Fibroblast of mammary gland (primary cell): Measurements from ENCODE around the gene DNAH9.

Source experiments
- DNase-seq: peaks from one replicate; pipeline ENCODE4 v3.0.0-alpha.2; 2010; ENCODE audit warnings: low read depth
- H3K4me3 ChIP-seq: 2 replicates; pipeline ENCODE4 v1.5.1; 2011; ENCODE audit warnings: low read depth, mild to moderate bottlenecking, low read length, moderate library complexity; ENCODE audit not compliant: control insufficient read depth
- TF ChIP-seq, protein P1 (sequence below): conservative IDR thresholded peaks from 2 replicates; pipeline ENCODE4 v1.5.1; 2011; ENCODE audit warnings: low read depth, low read length, inconsistent platforms; ENCODE audit not compliant: control insufficient read depth, insufficient read depth

DNAH9 gene

DNA sequence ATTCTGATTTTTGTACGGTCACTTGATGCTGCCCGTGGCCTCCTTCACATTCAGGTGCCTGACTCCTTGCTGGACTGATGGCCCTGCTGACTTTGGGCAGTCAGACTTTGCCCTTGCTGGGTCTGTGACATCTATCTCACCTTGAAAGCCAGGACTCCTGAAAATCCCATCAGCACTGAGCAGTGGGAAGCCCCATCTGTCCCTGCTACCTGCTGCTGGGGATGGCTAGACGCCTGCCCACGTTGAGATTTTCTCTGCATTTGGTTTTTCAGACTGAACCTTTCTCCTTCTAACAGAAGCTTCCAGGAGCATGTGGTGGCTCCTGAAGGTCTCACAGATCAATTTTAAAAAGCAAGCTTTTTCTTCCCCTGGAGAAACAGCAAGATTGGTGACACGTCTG, 409.2 kb downstream of the DNAH9 start:
- no peak for DNase-seq
- TF ChIP-seq, protein P1, sequence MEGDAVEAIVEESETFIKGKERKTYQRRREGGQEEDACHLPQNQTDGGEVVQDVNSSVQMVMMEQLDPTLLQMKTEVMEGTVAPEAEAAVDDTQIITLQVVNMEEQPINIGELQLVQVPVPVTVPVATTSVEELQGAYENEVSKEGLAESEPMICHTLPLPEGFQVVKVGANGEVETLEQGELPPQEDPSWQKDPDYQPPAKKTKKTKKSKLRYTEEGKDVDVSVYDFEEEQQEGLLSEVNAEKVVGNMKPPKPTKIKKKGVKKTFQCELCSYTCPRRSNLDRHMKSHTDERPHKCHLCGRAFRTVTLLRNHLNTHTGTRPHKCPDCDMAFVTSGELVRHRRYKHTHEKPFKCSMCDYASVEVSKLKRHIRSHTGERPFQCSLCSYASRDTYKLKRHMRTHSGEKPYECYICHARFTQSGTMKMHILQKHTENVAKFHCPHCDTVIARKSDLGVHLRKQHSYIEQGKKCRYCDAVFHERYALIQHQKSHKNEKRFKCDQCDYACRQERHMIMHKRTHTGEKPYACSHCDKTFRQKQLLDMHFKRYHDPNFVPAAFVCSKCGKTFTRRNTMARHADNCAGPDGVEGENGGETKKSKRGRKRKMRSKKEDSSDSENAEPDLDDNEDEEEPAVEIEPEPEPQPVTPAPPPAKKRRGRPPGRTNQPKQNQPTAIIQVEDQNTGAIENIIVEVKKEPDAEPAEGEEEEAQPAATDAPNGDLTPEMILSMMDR, result no peak
- H3K4me3 ChIP-seq, result no peak overlapping the region
